OCI-M1 (cell line): Measurements from ENCODE around the gene TMEM273.
"Not testable (repeated sequence)": the region's sequence is repeated elsewhere in the genome, so short reads cannot be mapped to it uniquely, and the experiment has no call there.

Source experiments
- DNase-seq: peaks from one replicate; lab custom pipeline; 2025; lab: John Stamatoyannopoulos, UW

The TMEM273 gene

GRCh38 chr10:49204119-49204518 is 15.9 kb upstream of the TMEM273 start:
- DNase-seq, result no peak

- DNase-seq, result no peak
These were observed 14.1 kb upstream of the TMEM273 start for GRCh38 chr10:49202266-49202665.

GRCh38 chr10:49200854-49201253 is 12.7 kb upstream of the TMEM273 start:
- DNase-seq, result peak; percentile 68

GRCh38 chr10:49197171-49197570 is 9.0 kb upstream of the TMEM273 start:
- no peak for DNase-seq

- DNase-seq, result not testable (repeated sequence)
These were observed 7.7 kb upstream of the TMEM273 start for GRCh38 chr10:49195864-49196263.

- DNase-seq, result no peak
These were observed 6.2 kb upstream of the TMEM273 start for GRCh38 chr10:49194212-49194920.

- peak; percentile 34 for DNase-seq
These were observed 3.2 kb upstream of the TMEM273 start for GRCh38 chr10:49191349-49191748.

- no peak for DNase-seq
These were observed 1.2 kb upstream of the TMEM273 start for GRCh38 chr10:49189422-49189821.

- DNase-seq, result peak; percentile 61
These were observed 1.1 kb downstream of the TMEM273 start for GRCh38 chr10:49187044-49187484.

GRCh38 chr10:49186613-49187012 is 1.6 kb downstream of the TMEM273 start:
- peak; percentile 61 for DNase-seq

GRCh38 chr10:49185213-49185612 is 3.0 kb downstream of the TMEM273 start:
- no peak for DNase-seq

- peak; percentile 69 for DNase-seq
These were observed 3.5 kb downstream of the TMEM273 start for GRCh38 chr10:49184642-49185111.

- peak; percentile 92 for DNase-seq
These were observed 4.3 kb downstream of the TMEM273 start for GRCh38 chr10:49183596-49184542.

- DNase-seq, result peak; percentile 41
These were observed 5.4 kb downstream of the TMEM273 start for GRCh38 chr10:49182776-49183175.

GRCh38 chr10:49180444-49180860 is 7.7 kb downstream of the TMEM273 start:
- peak; percentile 27 for DNase-seq

GRCh38 chr10:49179699-49180443 is 8.3 kb downstream of the TMEM273 start:
- DNase-seq, result no peak

- peak; percentile 43 for DNase-seq
These were observed 9.4 kb downstream of the TMEM273 start for GRCh38 chr10:49178489-49179471.

- DNase-seq, result peak; percentile 84
These were observed 10.5 kb downstream of the TMEM273 start for GRCh38 chr10:49177391-49178355.
